Measurements from ENCODE around the gene PDLIM7.
"Not testable (repeated sequence)": the region's sequence is repeated elsewhere in the genome, so short reads cannot be mapped to it uniquely, and the experiment has no call there.

PDLIM7 gene

GRCh38 chr5:177490992-177491391 lies 6.4 kb downstream of the PDLIM7 start:
- no peak overlapping the region for H3K4me3 ChIP-seq (ENCODE audit: low read depth, low read length)
- no peak for TF ChIP-seq CTCF (IDR thresholded peaks at IDR 0.05; ENCODE audit: low read depth, low read length)
- no peak for DNase-seq (ENCODE audit: low read depth, low spot score)
- in situ Hi-C loops (cut with HindIII; ENCODE audit: low sequenced_read_pairs) = no loop called here

GRCh38 chr5:177490311-177490991 lies 7.0 kb downstream of the PDLIM7 start:
- no peak for DNase-seq (ENCODE audit: low read depth, low spot score)
- TF ChIP-seq CTCF (IDR thresholded peaks at IDR 0.05; ENCODE audit: low read depth, low read length) = no peak
- no peak overlapping the region for H3K4me3 ChIP-seq (ENCODE audit: low read depth, low read length)
- in situ Hi-C loops (cut with HindIII; ENCODE audit: low sequenced_read_pairs) = no loop called here

GRCh38 chr5:177489119-177489716 lies 8.2 kb downstream of the PDLIM7 start:
- no peak for DNase-seq (ENCODE audit: low read depth, low spot score)
- no peak overlapping the region for H3K4me3 ChIP-seq (ENCODE audit: low read depth, low read length)
- peak; percentile 25 for TF ChIP-seq CTCF (IDR thresholded peaks at IDR 0.05; ENCODE audit: low read depth, low read length)
- in situ Hi-C loops (cut with HindIII; ENCODE audit: low sequenced_read_pairs) = no loop called here

- no peak for TF ChIP-seq CTCF (IDR thresholded peaks at IDR 0.05; ENCODE audit: low read depth, low read length)
Measured at GRCh38 chr5:177487975-177488374, 9.4 kb downstream of the PDLIM7 start.

GRCh38 chr5:177487144-177487543 lies 10.3 kb downstream of the PDLIM7 start:
- DNase-seq (ENCODE audit: low read depth, low spot score) = no peak
- no peak for TF ChIP-seq CTCF (IDR thresholded peaks at IDR 0.05; ENCODE audit: low read depth, low read length)
- no peak overlapping the region for H3K4me3 ChIP-seq (ENCODE audit: low read depth, low read length)
- in situ Hi-C loops (cut with HindIII; ENCODE audit: low sequenced_read_pairs) = no loop called here

More at GRCh38 chr5:177487975-177488374, 9.4 kb downstream of the PDLIM7 start:
- no peak for DNase-seq (ENCODE audit: low read depth, low spot score)
- in situ Hi-C loops (cut with HindIII; ENCODE audit: low sequenced_read_pairs) = no loop called here
- H3K4me3 ChIP-seq (ENCODE audit: low read depth, low read length) = no peak overlapping the region

- no peak for TF ChIP-seq CTCF (IDR thresholded peaks at IDR 0.05; ENCODE audit: low read depth, low read length)
- DNase-seq (ENCODE audit: low read depth, low spot score) = no peak
- in situ Hi-C loops (cut with HindIII; ENCODE audit: low sequenced_read_pairs) = no loop called here
- no peak overlapping the region for H3K4me3 ChIP-seq (ENCODE audit: low read depth, low read length)
Measured at GRCh38 chr5:177486256-177486655, 11.1 kb downstream of the PDLIM7 start.

GRCh38 chr5:177485753-177486152 lies 11.7 kb downstream of the PDLIM7 start:
- DNase-seq (ENCODE audit: low read depth, low spot score); H3K4me3 ChIP-seq (ENCODE audit: low read depth, low read length); in situ Hi-C loops (cut with HindIII; ENCODE audit: low sequenced_read_pairs): not testable (repeated sequence)

All from astrocyte of the spinal cord (primary cell).